Hematopoietic multipotent progenitor cell treated with erythropoietin and hydrocortisone succinate and interleukin-3 and kit ligand, for 8 days (in vitro differentiated cells): ENCODE data around the gene MIB2.
A peak's percentile ranks its signal among the peaks of the same experiment; 100 is the strongest.
"Not testable (repeated sequence)": the region's sequence is repeated elsewhere in the genome, so short reads cannot be mapped to it uniquely, and the experiment has no call there.

Experiments used
- DNase-seq: peaks from one replicate; pipeline ENCODE4 v3.0.0-alpha.2; 2015

MIB2 gene

DNA sequence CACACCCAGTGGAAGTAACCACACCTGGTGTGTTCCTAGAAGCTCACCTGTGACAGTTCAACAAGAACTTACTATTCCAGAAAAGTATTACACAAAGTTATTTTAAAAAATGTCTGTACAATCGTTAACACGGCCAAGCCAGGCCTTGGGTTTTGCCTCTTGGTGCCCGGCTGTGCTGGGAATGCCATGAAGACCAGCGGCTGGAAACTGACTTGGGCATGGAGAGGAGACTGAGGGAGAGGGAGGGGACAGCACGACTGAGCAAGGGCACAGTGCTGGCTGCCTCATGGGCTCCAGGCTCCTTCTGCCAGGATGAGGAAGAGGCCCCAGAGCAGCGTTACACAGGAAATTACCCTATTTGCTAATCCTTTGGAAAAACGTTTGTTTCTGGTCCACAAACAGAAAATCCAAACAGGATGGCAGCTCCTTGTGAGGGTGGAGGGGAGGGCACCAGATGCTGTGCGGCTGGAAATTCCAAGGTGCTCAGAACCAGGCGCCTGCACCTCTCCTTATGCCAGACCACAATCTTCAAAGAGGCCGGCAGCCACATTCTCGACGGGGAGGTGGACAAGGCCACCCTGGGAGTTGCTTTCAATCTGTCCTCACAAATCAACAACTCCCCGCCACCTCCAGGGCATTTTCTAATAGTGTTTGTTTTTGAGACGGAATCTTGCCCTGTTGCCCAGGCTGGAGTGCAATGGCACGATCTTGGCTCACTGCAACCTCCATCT lies 47.7 kb downstream of the MIB2 start:
- not testable (repeated sequence) for DNase-seq

DNA sequence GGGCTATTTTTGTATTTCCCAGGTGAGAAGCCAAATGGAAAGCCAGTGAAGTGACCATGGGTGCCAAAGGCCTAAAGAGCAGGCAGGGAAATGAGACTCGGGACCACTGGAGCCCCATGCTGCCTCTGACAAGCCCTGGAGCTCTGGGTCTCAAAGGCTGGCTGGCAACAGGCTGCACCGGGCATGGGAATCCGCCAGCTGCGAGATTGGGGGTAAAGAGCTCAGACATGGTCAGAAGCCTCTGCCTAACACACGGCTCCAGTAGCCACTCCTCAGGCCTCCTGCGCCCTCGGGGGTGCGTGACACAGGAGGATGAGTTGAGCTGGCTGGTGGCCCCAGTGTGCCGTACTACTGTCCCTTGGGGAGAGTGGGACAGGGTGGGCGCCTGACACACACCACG lies 49.0 kb downstream of the MIB2 start:
- not testable (repeated sequence) for DNase-seq

DNA sequence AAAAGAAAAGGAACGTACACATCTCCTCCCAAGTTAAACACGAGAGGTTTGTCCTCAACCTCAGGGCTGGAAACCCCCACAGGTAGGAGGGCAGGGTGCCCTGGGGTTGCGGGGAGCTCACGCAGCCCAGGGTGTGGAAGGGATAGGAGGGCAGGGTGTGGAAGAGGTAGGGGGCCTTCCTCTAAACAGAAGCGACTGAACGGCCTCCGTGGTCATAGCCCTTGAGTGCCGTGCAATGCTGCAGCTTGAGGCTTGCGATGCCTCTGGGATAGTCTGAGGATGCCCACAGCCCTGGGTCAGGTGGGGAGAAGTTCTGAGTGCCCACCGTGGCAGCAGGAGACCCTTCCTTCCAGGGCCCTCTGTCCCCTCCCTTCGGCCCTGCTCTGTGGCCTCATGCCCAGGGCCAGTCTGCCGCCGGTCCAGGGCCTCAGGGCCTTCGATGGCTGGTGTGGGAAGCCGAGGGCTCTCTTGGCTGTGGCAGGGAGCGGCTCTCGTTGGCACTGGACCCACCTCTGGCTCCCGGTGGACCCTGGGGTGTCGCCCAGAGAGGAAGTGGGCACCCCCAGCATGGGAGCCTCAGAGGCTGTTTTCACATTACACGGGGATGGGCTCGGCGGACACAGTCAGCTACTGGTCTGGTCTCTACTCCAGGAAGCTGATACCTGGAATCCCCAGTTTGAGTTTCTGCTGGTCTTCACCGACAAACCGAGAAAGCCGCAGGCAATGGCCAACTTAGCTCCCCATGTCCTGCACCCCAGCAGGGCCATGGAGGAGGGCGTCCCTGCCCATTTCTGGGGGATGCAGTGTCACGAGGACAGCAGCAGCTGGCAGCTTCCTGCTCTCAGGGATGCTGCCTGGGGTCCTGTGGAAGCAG lies 49.9 kb downstream of the MIB2 start:
- DNase-seq, result no peak

DNA sequence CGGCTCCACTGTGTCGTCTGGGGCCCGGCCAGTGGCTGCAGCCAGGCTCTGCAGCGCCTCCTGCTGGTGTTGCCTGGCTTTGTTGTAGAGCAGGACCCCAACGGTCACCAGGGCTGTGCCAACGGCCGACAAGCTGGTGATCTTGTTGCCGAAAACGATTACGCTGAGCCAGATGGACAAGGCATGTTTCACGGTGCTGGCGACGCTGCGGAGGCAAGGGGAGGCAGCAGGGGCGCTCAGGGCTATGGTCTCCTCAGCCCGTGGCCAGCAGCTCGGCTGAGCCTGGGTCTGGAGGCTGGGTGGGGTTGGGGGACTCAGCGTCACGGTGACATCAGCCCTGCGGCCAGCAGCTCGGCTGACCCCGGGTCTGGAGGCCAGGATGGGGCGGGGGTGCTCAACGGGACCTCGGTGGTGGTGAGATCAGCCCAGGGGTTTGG lies 50.5 kb downstream of the MIB2 start:
- DNase-seq, result peak; percentile 9

DNA sequence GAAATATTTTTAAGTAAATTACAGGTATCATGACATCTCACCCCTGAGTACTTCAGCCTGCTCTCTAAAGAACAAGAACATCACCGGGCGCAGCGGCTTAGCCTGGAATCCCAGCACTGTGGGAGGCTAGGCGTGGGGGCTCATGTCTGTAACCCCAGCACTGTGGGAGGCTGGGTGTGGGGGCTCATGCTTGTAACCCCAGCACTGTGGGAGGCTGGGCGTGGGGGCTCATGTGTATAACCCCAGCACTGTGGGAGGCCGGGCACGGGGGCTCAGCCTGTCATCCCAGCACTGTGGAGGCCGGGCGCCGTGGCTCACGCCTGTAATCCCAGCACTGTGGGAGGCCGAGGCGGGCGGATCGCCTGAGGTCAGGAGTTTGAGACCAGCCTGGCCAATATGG lies 51.2 kb downstream of the MIB2 start:
- no peak for DNase-seq

DNA sequence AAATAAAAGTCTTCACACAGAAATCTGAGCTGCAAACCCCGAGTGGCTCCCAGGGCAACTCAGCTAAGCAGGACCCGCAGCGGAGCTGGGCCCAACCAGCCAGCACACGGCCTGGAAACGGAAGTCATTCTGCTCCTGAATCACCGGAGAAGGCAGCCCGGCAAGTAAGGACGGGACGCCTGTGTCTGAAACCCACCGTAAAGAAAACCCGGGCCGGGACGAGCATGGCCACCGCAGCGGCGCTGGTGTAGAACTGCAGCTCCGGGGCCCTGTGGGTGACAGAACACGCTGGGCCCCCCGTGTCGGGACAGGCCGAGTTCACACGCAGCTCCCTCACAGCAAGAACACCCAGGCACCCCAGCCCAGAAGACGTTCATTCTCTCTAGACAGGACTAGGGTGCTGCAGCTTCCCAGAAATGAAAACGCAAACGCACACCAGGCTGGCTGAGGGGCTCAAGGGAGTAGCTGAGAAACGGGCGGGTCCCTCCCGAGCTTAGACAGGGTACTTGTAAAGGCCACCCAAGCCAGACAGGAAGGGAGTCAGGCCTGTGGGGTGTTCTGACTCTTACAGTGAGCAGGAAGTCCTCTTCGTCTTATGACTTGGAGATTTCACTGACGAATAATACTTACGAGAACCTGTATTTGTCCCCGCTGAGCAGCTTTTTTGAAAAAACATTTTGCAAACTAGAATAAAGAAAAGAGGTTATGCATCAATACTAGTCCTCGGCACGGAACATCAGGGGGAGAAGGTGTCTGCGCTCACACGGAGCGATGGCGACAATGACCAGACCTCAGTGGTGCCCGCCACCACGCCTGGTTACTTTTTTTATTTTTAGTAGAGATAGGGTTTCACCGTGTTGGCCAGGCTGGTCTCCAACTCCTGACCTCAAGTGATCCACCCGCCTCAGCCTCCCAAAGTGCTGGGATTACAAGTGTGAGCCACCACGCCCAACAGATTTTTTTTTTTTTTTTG lies 54.5 kb downstream of the MIB2 start:
- no peak for DNase-seq

DNA sequence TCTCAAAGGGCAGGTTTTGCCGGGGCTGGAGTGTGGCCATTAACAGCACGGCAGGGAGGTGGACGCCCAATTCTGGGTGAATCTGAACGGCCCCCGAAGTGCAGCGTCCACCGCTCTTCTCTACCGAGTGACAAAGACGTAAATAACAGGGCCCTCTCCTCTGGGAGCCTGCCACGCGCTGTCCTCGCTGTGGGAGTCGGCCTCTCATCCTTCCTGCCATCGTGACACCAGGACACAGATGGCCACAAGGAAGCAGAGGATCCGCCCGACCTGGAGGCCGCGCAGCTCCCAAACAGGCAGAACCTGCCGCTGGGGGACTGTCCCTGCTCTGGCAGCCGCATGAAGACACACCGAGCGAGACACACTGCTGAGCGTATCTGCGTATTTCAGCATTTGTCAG lies 55.6 kb downstream of the MIB2 start:
- DNase-seq, result no peak

DNA sequence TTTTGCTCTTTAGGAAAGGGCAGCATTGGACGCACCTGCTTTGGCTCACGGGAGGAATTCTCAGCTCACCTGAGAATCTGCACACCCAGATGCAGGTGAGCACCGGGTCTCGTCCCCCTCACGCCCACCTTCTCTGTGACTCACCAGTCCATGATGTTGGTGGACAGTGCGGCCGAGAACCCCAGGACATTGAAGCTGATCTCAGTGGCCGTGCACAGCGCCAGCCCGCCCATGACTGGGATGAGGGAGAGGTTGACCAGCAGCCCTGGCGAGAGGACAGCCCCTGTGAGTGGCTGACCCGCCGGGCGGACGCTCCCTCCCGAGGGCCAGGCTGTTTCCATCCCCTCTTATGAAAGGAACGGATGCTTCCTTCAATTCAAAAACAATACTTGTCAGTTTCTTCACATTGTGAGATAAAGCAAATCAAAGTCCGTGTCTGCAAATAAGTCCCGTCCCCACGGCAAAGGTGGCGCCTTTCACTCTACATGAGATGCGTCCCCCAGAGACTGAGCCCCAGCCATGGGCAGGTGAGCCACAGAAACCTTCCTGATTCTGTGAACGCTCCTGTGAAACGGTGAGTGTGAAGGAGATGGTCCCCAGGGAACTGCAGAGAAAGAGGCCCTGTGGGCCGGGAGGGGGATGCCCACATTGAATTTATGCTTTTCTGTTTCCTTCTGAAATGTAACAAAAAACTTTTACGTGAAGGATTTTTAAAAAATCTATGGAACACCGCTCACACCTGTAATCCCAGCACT lies 56.2 kb downstream of the MIB2 start:
- no peak for DNase-seq

DNA sequence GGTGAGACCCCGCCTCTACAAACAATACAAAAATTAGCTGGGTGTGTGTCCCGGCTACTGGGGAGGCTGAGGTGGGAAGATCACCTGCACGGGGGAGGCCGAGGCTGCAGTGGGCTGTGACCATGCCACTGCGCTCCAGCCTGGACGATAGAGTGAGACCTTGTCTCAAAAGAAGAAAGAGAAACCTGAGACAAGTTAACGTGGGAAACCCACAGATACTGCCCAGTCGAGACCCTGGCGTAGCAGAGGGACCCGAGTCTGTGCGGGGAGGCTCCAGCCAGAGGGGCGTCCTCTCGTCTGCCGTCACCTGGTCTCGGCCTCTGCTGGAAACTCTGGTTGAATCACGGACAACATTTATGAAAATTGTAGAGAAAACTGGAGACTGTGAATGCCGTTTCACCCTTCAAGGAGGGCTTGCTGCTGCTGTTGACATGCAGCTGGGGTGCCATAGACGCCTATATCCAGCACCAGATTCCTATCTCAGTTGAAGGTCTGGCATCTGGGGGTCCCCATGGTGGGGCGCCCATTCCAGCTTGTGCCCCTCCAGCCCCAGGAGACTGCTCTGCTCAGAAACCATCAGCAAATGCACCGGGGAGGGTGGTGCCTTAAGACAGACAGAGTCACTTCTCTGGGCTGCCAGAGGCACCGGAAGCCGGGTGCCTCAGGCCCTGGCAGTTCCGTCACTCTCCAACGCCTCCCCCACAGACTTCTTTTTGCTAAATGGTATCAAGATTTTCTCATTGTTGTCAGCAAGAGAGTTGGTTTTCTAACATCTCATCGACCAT lies 57.1 kb downstream of the MIB2 start:
- DNase-seq, result no peak

DNA sequence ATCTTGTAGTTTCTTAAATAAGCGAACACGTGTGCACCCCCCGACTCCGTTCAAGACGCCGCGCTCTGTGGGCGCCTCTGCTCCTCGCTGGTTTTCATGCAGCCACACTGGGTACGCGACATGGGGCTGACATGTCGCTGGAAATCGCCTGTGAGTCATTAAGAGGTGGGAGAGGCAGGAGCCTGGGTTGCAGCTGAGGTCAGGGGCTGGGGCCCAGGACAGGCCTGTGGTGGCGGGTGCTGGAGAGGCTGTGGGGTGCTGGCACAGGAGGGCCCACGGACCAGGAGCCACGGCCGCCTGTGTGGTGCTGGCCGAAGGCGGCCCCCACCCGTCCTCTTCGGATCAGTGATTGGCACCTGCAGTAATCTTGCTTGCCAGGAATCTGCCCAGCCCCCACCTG lies 59.5 kb downstream of the MIB2 start:
- not testable (repeated sequence) for DNase-seq

DNA sequence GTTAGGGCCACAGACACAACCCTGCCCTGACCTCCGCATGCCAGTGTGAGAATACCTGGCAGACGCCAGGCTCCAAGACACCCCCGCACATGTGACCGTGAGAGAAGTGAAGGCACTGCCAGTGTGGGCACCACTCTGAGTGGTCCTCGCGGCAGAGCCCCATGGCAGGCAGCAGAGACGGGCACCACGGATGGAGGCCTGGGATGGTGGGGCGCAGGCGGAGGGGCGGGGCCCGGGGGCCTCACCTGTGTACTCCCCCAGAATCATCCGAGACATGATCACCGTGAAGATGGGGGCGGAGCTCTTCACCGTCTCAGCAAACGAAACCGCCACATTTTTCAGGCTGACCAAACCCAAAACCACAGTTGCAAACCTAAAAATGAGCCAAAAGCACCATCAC lies 59.9 kb downstream of the MIB2 start:
- not testable (repeated sequence) for DNase-seq

DNA sequence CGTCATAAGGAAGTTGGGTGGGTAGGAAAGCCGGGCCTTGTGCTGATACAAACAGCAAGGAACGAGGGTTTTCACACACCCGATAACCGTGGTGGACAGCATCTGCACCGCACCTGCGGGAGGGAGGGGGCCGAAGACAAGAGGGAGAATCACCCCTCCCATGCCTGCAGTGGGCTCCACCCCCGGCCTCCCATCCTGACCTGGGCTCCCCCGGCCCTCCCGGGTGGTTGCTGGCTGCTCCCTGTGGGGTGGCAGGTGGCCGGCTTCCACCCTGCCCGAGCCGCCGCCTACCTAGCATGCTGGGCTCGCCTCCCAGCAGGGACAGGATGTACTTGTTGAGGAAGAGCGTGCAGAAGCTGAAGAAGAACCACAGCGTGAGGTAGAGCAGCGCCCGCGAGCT lies 60.8 kb downstream of the MIB2 start:
- DNase-seq, result not testable (repeated sequence)

DNA sequence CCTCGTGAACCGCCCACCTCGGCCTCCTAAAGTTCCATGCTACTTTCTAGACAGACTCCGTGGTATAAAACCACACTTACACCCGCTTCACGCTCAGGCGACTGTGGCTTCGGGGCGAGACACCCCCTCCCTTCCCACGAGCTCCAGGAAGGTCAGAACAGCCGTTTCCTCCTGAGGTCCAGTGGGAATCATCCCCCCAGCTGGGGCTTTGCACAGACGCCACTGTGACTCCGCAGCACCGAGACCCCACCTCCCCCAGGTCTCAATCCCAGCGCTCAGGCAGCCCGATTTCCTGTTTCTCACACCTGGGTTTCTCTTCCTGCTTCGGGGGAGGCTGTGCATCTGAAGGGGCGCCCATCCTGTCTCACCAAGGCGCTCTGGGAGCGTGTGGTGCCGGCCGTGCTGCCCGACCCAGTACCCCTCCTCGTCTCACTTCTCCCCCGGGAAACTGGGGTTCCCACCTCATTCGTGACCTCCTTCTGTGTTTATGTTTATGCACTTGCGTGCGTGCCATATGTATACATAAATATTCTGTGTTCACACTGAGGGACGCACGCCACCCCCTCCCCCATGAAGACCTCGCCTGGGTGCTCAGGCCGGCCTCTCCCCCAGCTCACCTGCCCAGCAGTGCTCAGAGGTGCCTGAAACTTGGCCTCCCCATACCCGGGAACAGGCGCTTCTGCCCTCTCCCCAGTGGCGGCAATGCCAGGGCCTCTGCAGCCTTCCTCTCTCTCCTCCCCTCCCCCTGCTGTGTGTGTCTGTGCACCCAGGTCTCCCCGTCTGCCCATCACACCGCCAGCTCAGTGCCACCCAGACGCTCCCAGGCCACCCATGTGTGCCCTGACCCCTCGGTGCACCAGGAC lies 62.6 kb downstream of the MIB2 start:
- DNase-seq, result no peak

DNA sequence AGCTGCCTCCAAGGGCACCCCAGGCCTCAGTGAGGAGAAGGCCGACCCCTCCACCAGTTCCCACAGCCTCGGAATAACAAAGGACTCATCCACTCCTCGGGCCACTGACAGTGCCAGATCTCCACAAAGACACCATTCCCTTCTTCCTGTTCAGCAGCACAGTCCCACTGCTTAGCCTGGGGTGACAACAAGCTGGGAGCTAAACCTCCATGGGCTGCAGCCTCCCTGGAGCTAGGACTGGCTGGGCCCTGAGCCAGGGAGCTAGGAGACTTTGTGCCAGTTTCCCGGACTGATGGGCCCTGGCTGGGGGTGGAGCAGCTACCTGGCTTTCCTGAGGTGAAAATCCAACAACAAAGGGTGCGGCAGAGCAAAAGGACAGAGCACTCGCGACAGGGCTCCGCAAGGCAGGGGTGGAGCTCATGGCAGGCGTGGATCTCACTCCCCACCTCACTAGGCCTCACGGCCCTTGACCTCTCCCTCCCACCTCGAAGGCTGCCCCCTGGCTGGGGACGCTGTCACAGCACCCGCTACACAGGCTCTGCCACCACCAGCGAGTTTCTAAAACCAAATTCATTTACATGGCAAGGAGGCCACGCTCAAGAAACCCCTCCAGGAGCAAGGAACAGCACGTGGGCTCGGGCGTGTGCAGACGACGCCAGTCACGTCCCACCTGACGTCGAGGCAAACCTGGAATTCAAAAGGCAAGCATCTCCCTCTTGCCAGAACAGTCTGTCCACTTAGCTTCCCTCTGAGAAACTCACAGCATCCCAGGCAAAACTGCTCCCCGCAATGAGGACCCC lies 63.5 kb downstream of the MIB2 start:
- DNase-seq, result peak; percentile 25
